Keratinocyte (primary cell): ENCODE measurements around the gene RBBP6.

ENCODE experiments used
- EZH2 ChIP-seq: IDR thresholded peaks from one replicate; pipeline ENCODE4 v1.6.1; 2012; ENCODE audit warnings: inconsistent platforms, mild to moderate bottlenecking, low read length, moderate library complexity
- TF ChIP-seq, protein P1 (sequence below), 3 experiments: IDR thresholded peaks in 1 of 3; conservative IDR thresholded peaks in 1 of 3; optimal IDR thresholded peaks in 1 of 3; 2 replicates in 2 of 3; 3 replicates in 1 of 3; pipeline versions ENCODE3 to v1.5.1; 2011; ENCODE audit warnings: low read length in 3 of 3, mild to moderate bottlenecking in 3 of 3, moderate library complexity in 2 of 3, control low read depth in 1 of 3, inconsistent platforms in 1 of 3; ENCODE audit not compliant: insufficient read depth in 2 of 3; ENCODE audit errors: extremely low read depth in 1 of 3

GRCh38 chr16:24531166-24531565 lies 8.2 kb upstream of the RBBP6 start:
- TF ChIP-seq, protein P1, sequence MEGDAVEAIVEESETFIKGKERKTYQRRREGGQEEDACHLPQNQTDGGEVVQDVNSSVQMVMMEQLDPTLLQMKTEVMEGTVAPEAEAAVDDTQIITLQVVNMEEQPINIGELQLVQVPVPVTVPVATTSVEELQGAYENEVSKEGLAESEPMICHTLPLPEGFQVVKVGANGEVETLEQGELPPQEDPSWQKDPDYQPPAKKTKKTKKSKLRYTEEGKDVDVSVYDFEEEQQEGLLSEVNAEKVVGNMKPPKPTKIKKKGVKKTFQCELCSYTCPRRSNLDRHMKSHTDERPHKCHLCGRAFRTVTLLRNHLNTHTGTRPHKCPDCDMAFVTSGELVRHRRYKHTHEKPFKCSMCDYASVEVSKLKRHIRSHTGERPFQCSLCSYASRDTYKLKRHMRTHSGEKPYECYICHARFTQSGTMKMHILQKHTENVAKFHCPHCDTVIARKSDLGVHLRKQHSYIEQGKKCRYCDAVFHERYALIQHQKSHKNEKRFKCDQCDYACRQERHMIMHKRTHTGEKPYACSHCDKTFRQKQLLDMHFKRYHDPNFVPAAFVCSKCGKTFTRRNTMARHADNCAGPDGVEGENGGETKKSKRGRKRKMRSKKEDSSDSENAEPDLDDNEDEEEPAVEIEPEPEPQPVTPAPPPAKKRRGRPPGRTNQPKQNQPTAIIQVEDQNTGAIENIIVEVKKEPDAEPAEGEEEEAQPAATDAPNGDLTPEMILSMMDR (optimal IDR thresholded peaks at IDR 0.05 in 1 of 3, IDR thresholded peaks at IDR 0.05 in 1 of 3, conservative IDR thresholded peaks at IDR 0.05 in 1 of 3; ENCODE audit: extremely low read depth in 1 of 3, insufficient read depth in 2 of 3, low read length in 3 of 3), result no peak
- TF ChIP-seq EZH2, result no peak
